HG03196 (cell line): ENCODE data around the gene UPK3A.
"Not testable (repeated sequence)": the region's sequence is repeated elsewhere in the genome, so short reads cannot be mapped to it uniquely, and the experiment has no call there.

Experiments used
- ATAC-seq: cut with Tn5 transposase; IDR thresholded peaks from one replicate; pipeline ENCODE4 v1.9.1; 2021; ENCODE audit not compliant: unreplicated experiment

Gene UPK3A

GRCh38 chr22:45328261-45328660 lies 43.5 kb downstream of the UPK3A start:
- not testable (repeated sequence) for ATAC-seq

- no peak for ATAC-seq
These were observed 44.2 kb downstream of the UPK3A start for GRCh38 chr22:45328822-45329529.

GRCh38 chr22:45329530-45329936 lies 44.8 kb downstream of the UPK3A start:
- ATAC-seq: no peak

GRCh38 chr22:45330548-45330947 lies 45.8 kb downstream of the UPK3A start:
- no peak for ATAC-seq

GRCh38 chr22:45331486-45331885 lies 46.7 kb downstream of the UPK3A start:
- no peak for ATAC-seq

- ATAC-seq: no peak
These were observed 47.3 kb downstream of the UPK3A start for GRCh38 chr22:45332001-45332400.

GRCh38 chr22:45334068-45334467 lies 49.3 kb downstream of the UPK3A start:
- ATAC-seq: no peak

GRCh38 chr22:45334528-45334927 lies 49.8 kb downstream of the UPK3A start:
- no peak for ATAC-seq

- ATAC-seq: no peak
These were observed 50.5 kb downstream of the UPK3A start for GRCh38 chr22:45335021-45335818.

- ATAC-seq: no peak
These were observed 51.2 kb downstream of the UPK3A start for GRCh38 chr22:45335854-45336522.

- no peak for ATAC-seq
These were observed 52.3 kb downstream of the UPK3A start for GRCh38 chr22:45336971-45337431.

- ATAC-seq: no peak
These were observed 52.8 kb downstream of the UPK3A start for GRCh38 chr22:45337536-45337935.

GRCh38 chr22:45338795-45339194 lies 54.0 kb downstream of the UPK3A start:
- ATAC-seq: no peak

GRCh38 chr22:45340323-45340722 lies 55.6 kb downstream of the UPK3A start:
- ATAC-seq: no peak

GRCh38 chr22:45341498-45341897 lies 56.7 kb downstream of the UPK3A start:
- no peak for ATAC-seq

- ATAC-seq: no peak
These were observed 58.4 kb downstream of the UPK3A start for GRCh38 chr22:45343143-45343542.

GRCh38 chr22:45344334-45344733 lies 59.6 kb downstream of the UPK3A start:
- no peak for ATAC-seq
